ENCODE measurements around the gene TMEM53. TPM values are rescaled to one million over a fixed set of nuclear protein-coding genes. Genes with fewer than 3 reads are reported as not detected.

The TMEM53 gene
- total and polyA plus RNA-seq, 2 of the 8 experiments (the other 6 are each of a cell fraction or from before 2014, with no cell fraction given), result 6.7 to 27.9 TPM

DNA sequence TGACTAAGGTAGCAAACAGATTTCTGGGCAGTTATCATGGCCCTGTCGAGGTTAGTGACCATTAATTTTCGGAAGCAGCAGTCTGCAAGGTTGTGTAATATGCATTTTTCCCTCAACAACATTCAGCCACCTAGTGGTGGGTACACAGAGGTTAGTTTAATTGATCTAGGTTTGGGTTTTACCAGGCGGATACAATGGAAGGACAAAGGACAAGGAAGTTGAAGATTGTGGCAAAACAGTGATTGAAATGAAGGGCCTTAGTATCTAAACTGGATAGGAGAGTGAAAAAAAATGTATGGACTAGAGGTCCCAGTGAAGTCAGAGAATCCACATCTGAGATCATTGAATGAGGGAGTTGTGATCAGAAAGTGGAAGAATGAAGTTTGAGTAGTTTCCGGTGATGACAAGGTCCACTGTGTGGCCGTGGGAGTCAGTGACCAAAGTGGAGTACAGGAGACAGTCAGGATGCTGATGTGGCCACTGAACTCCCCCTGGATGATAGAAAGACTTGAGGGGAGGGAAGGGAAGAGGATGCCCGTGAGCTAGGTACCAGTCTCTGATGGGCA, 3.0 kb upstream of the TMEM53 start:
- DNase-seq (ENCODE audit: low read depth in 1 of 2, low spot score in 2 of 2), result no peak
- 78% methylated on average over 6 of the region's 6 CpGs; no CpG with 5 or more reads in 1 of the 2 experiments for WGBS, 2 experiments (ENCODE audit: extremely low coverage in 1 of 2, insufficient coverage in 1 of 2, insufficient read length in 1 of 2, insufficient replicate concordance in 2 of 2, low coverage in 1 of 2, low lambda C conversion rate in 2 of 2, missing lambda C conversion rate in 1 of 2)
- no peaks in the 10 kb centered on the region; a peak in 2 of 8 replicates for H3K36me3 ChIP-seq (ENCODE audit: control insufficient read depth in 2 of 4, insufficient read depth in 4 of 4, low read length in 3 of 4)
- peaks cover 11% of the 10 kb centered on the region for H3K23me2 ChIP-seq (ENCODE audit: low read depth, low read length)
- 0 out of 2 replicates have a peak overlapping the region, but pooled peaks have one; percentile 82 for H2AK5ac ChIP-seq (ENCODE audit: low read depth, low read length)
- no peak overlapping the region for H2BK120ac ChIP-seq (replicated peaks; ENCODE audit: low read depth, low read length)
- FAIRE-seq, result peak; percentile 73
- H4K8ac ChIP-seq (ENCODE audit: extremely low read depth, insufficient read depth, low read length), result no peak overlapping the region
- ChIA-PET POLR2A (ENCODE audit: partially characterized antibody) (interaction anchor here (2.0 kb wide), 1 partner anchor 44 kb away, joined by 10 read pairs; no protein-coding TSS in a partner anchor), CTCF (ENCODE audit: partially characterized antibody) (interaction anchor here (1.2 to 3.5 kb wide), 5 partner anchors 8 to 25 kb away, joined by 5 to 20 read pairs (median 6); no protein-coding TSS in a partner anchor)
- no peak overlapping the region for H2BK15ac ChIP-seq (ENCODE audit: low read length)
- peak overlapping the region; percentile 13 for H4K91ac ChIP-seq (replicated peaks; ENCODE audit: insufficient read length, low read length)
- H3K4me3 ChIP-seq (ENCODE audit: extremely low read depth in 1 of 4, insufficient read depth in 2 of 4, low read depth in 3 of 4, low read length in 4 of 4), result no peak overlapping the region
- H2AFZ ChIP-seq (ENCODE audit: low read length), result no peak overlapping the region
- peak overlapping the region; percentile 76; the same call in 1 of the 2 replicates for H2BK12ac ChIP-seq (ENCODE audit: low read depth, low read length)
- no peaks in the 10 kb centered on the region; a peak in 1 of 7 replicates for H3K27me3 ChIP-seq (replicated peaks in 1 of 4; ENCODE audit: control insufficient read depth in 3 of 4, extremely low read depth in 1 of 4, insufficient read depth in 3 of 4, low read length in 3 of 4)
- no peaks in the 10 kb centered on the region for H3K79me1 ChIP-seq (ENCODE audit: low read depth, low read length)
- no peak overlapping the region for H3K56ac ChIP-seq (replicated peaks; ENCODE audit: insufficient read length, low read depth, low read length)
- no peaks in the 10 kb centered on the region for H3K79me2 ChIP-seq (ENCODE audit: control insufficient read depth in 1 of 2, insufficient read depth in 2 of 2, low read length in 2 of 2)
- no peak overlapping the region for H4K5ac ChIP-seq (ENCODE audit: insufficient read length, low read depth, low read length)
- H3K18ac ChIP-seq (ENCODE audit: extremely low read depth, low read length), result no peak overlapping the region
- no peak overlapping the region for H3K9ac ChIP-seq (replicated peaks in 1 of 4; ENCODE audit: extremely low read depth in 1 of 4, low read depth in 3 of 4, low read length in 3 of 4)
- H3K4me2 ChIP-seq (ENCODE audit: insufficient read depth in 1 of 2, low read depth in 2 of 2, low read length in 2 of 2), result no peak overlapping the region
- peaks cover 5 to 20% (median 13%) of the 10 kb centered on the region in 4 experiments; a peak in 6 of 7 replicates for H3K4me1 ChIP-seq (replicated peaks in 1 of 4; ENCODE audit: control insufficient read depth in 3 of 4, insufficient read depth in 4 of 4, low read length in 3 of 4)
- H2BK20ac ChIP-seq (ENCODE audit: low read length), result no peak overlapping the region
- H3K9me3 ChIP-seq (ENCODE audit: insufficient read depth in 2 of 2, low read depth in 1 of 2, low read length in 1 of 2), result no peaks in the 10 kb centered on the region
- no peaks in the 10 kb centered on the region for H4K20me1 ChIP-seq (replicated peaks in 1 of 2; ENCODE audit: control insufficient read depth in 1 of 2, insufficient read depth in 2 of 2, low read length in 2 of 2)
- H3K4ac ChIP-seq (replicated peaks; ENCODE audit: insufficient read length, low read depth, low read length), result no peak overlapping the region
- H3K23ac ChIP-seq (ENCODE audit: insufficient read length), result no peak overlapping the region
- no peak overlapping the region for H3K14ac ChIP-seq (ENCODE audit: insufficient read length)
- H3K27ac ChIP-seq (ENCODE audit: low read depth, low read length), result no peak overlapping the region
- H2BK5ac ChIP-seq (ENCODE audit: low read depth, low read length), result no peak overlapping the region
- TF ChIP-seq GABPA (IDR thresholded peaks at IDR 0.05; ENCODE audit: borderline replicate concordance, insufficient read depth, low read length) (no peak), USF2 (IDR thresholded peaks at IDR 0.05; ENCODE audit: low read length) (no peak), TAF1 (IDR thresholded peaks at IDR 0.05; ENCODE audit: low read depth, low read length) (no peak), CHD1 (IDR thresholded peaks at IDR 0.05; ENCODE audit: low read depth, low read length) (no peak), CTCF (IDR thresholded peaks at IDR 0.05; ENCODE audit: control extremely low read depth in 1 of 3, insufficient read depth in 1 of 3, low read depth in 1 of 3, low read length in 3 of 3) (peak in 2 of 3 experiments; percentile 54 to 68; a peak in 3 of 4 replicates), HDAC6 (IDR thresholded peaks at IDR 0.05; ENCODE audit: low read depth, low read length) (no peak), NRF1 (IDR thresholded peaks at IDR 0.05; ENCODE audit: low read depth, low read length) (no peak)
- TF ChIP-seq, protein P1, sequence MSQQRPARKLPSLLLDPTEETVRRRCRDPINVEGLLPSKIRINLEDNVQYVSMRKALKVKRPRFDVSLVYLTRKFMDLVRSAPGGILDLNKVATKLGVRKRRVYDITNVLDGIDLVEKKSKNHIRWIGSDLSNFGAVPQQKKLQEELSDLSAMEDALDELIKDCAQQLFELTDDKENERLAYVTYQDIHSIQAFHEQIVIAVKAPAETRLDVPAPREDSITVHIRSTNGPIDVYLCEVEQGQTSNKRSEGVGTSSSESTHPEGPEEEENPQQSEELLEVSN (IDR thresholded peaks at IDR 0.05), result no peak

All from H1 (cell line).